GM11168 (cell line): Measurements from ENCODE around the gene GALNT2.

Experiments
- in situ Hi-C: fragments of 300-500 bp; cut with MboI; formaldehyde crosslinking; loops from one replicate; pipeline ENCODE4 v1.12.0; 2022; ENCODE audit warnings: low sequenced_read_pairs; ENCODE audit not compliant: unreplicated experiment

Gene GALNT2

DNA sequence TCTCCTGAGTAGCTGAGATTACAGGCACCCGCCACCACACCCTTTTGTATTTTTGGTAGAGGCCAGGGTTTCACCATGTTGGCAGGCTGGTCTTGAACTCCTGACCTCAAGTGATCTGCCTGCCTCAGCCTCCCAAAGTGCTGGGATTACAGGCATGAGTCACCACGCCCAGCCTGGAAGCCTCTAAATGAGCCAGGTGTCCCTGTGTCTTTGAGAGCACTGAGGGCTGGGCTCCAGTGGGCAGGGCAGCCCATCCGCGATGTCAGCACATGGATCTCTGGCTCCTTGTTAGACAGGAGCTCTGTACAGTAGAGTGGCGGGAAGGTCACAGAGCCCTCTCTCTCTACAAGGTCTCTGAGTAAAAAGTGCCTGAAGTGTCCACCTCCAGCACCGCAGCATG is 234.8 kb downstream of the GALNT2 start:
- in situ Hi-C loops, result loop anchor here (25.0 kb wide), 1 partner anchor 640 kb away; no protein-coding TSS in a partner anchor

DNA sequence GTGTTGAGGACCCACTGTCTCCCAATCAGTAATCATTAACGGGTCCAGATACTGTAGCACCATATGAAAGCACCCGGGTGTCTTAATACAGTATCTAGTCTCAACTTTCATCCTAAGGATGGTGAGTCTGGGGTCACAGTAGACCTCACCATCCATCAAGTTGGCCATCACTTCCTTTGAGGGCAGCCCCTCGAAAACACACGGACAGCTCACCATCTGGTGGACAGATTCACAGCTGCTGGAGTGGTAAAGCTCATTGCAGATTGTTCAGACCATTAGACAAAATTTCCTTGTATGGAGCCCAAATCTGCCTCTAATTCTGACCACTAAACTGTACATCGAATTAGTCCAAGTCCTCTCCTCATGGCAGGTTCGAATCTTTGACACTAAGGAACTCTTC is 236.0 kb downstream of the GALNT2 start:
- in situ Hi-C loops, result loop anchor here (25.0 kb wide), 1 partner anchor 641 kb away; no protein-coding TSS in a partner anchor

DNA sequence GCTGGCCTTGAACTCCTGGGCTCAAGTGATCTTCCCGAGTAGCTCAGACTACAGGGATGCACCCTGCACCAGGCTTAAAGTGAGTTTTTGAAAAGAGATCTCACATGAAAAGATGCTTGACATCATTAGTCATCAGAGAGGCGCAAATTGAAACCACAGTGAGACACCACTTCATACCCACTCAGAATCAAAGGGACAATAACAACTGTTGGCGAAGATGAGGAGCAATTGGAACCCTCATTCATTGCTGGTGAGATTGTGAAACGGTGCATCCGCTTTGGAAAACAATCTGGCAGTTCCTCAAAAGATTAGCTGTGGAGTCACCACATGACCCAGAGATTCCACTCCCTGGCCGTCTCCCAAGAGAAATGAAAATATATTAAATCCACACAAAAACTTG is 236.8 kb downstream of the GALNT2 start:
- in situ Hi-C loops, result loop anchor here (25.0 kb wide), 1 partner anchor 642 kb away; no protein-coding TSS in a partner anchor

DNA sequence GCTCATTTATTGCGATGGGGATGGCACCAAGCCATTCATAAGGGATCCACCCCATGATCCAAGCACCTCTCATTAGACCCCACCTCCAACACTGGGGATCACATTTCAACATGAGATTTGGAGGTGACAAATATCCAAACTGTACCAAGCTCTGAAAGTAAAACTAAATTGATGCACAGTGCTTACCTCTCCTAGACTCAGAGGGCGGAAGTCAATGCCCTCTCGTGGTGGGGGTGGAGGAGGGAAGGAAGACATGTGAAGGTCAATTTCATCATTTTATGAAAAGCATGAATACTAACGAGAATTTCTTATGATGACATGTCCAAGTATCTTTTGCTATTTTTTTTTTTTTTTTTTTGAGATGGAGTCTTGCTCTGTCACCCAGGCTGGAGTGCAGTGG is 239.1 kb downstream of the GALNT2 start:
- in situ Hi-C loops, result loop anchor here (25.0 kb wide), 1 partner anchor 644 kb away; no protein-coding TSS in a partner anchor

DNA sequence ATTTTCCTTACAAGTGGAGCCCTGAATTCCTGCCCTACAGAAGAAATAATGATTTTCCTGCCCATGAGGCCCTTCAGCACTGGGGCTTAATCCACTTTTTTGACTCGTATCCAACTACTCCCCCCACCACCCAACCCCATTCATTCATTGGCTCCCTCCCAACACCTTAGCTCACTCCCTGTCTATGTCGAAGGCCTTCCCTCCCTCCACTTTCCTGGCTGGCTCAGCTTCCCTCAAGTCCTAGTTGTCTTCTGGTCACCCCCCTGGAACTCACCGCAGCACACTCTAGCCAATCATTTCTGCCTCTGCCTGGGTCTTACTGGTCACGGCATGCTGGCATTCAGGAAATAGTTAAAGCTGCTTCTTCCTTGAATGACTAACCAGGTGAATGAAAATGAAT is 240.2 kb downstream of the GALNT2 start:
- in situ Hi-C loops, result loop anchor here (25.0 kb wide), 1 partner anchor 645 kb away; no protein-coding TSS in a partner anchor

DNA sequence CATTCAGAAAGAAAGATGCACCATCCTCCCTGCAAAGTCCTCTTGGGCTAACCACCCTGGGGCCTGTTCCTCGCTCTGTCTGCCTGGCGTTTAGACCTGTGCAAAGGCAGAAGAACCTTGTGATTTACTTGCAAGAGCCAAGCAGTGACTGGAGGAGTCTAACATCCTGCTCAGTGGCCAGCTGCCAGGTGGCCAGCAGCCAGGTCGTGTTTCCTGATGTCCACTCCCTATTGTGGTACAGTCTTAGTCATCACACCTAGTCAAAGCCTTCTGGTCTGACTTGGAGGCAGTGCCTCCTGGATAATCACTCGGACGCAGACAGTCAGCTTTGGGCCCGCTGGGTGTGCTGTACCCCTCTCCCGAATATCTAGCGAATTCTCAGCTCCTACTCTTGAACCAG is 241.0 kb downstream of the GALNT2 start:
- in situ Hi-C loops, result loop anchor here (25.0 kb wide), 1 partner anchor 646 kb away; no protein-coding TSS in a partner anchor

DNA sequence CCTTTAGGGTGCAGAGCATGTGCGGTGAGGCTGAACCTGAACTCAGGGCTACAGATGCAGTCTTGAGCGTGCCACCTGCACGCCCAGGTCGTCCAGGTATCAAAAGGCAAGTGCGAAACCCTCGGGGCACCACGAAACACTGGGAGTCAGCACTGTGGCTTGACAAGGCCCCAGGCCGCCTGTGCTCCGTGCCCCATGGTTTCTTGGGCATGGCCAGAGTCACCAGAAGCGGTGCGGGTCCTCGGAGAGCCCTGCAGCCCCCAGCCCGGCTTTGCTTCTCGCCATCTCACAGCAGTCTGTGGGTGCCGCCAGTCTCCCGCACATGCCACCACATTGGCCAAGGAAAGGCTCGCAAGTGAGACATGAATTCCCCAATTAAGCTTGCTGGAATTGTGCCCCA is 241.8 kb downstream of the GALNT2 start:
- in situ Hi-C loops, result loop anchor here (25.0 kb wide), 1 partner anchor 647 kb away; no protein-coding TSS in a partner anchor

DNA sequence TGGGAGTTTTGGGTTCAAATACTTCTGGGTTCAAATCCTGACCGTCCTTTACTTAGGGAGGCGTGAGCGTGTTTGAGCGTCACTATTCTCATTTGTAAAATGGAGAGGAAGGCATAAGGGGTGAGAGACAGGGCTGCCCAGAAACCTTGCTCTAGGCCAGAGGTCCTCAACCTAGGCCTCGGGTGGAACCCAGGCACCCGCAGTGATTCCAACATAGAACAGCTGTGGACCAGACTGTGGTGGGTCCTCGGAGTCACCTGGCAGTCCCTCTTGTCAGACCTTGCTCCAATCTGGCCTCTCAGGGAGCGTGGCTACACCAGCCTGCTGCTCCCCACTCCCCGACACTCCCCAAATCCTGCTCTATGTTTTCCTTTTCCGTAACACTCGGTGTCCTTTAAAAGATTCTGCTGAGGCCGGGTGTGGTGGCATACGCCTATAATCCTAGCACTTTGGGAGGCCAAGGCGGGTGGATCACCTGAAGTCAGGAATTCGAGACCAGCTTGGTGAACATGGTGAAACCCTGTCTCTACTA is 242.7 kb downstream of the GALNT2 start:
- in situ Hi-C loops, result loop anchor here (25.0 kb wide), 1 partner anchor 647 kb away; no protein-coding TSS in a partner anchor

DNA sequence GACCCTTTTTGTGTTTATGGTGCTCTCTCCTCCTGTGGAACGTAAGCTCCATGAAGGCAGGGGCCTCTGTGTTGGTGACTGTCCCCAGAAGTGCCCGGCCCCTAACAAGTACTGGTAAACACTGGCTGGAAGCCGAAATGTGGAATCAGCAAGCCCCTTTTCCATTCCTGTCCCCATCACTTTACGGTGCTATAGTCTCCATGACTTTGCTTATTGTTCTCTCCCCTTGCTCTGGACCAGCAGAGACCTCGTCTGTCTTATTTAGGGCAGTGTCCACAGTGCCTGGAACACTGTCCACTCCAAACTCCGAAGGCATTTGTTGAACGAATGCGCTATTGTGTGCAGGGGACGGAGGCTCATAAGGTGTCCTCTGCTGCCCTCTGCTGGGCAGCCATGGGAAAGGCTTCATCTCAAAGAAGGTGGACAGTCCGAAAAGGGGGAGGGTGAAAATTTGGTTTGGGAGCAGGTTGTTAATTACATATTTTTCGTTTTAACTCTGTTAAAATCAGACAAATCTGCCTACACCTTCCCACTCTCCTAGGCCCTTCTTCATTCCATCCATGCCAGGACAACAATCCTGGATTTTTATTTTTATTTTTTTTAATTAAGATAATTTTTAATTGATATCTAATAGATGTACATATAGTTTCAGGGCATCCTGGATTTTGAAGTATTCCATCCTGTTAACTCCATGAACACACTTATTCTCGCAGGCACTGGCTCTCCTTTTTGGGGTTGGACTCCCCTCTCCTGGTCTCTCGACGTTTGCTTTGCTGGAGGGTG is 243.5 kb downstream of the GALNT2 start:
- in situ Hi-C loops, result loop anchor here (25.0 kb wide), 1 partner anchor 648 kb away; no protein-coding TSS in a partner anchor

DNA sequence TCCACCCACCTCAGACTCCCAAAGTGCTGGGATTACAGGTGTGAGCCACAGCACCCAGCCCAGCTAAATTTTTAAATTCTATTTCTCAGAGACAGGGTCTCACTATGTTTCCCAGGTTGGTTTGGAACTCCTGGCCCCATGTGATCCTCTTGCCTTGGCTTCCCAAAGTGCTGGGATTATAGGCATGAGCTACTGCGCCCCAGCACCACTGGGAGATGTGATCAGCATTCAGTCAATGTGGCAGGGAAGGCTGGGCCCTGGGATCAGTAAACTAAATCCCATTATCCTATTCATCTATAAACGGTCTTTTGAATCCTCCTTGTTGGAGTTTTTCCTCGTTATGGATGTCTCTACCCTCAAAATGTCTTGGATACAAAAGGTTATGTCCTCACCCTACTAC is 245.6 kb downstream of the GALNT2 start:
- in situ Hi-C loops, result loop anchor here (25.0 kb wide), 1 partner anchor 650 kb away; no protein-coding TSS in a partner anchor

DNA sequence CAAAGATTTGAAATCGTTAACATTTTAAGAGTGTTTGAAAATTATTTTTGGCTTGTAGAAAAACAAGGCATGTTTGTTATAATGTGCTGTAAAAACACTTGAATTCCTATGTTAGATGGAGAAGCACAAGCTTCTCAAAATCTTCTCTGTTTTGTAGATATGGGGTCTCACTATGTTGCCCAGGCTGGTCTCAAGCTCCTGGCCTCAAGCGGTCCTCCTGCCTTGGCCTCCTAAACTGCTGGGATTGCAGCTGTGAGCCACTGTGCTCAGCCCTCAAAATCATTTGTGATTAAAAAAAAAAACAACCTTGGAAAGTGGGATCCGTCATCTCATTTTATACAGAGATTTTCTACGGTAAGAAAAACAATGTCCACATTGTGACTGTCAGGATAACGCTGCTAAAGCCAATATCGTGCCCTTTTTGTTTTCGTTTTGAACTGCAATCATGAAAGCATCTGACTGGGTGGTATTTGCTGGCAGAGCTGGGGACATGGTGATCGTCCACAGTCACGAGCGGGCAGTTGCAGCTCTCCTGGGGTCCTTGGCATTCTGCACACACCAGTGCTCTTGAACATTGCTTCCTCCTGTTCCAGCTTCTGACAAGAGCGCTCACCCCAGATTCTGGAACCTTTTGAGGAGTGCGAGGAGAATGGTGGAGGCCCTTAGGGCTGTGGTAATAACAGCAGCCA is 246.6 kb downstream of the GALNT2 start:
- in situ Hi-C loops, result loop anchor here (25.0 kb wide), 1 partner anchor 651 kb away; no protein-coding TSS in a partner anchor

DNA sequence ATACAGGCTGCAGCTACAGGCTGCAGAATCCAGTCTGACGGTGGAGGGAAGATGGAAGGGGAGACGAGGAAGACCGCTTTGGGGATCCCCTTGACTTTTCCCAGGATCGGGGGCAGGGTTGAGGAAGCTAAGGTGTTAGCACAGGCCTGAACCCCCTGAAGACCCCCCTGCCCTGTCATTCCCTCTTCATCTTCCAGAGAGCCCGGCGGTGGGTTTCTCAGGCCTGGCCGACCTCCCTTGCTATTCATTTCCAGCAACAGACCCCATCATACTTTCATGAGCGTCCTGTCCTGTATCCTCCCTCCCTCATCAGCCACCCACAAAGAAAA is 247.1 kb downstream of the GALNT2 start:
- in situ Hi-C loops, result loop anchor here (25.0 kb wide), 1 partner anchor 652 kb away; no protein-coding TSS in a partner anchor

DNA sequence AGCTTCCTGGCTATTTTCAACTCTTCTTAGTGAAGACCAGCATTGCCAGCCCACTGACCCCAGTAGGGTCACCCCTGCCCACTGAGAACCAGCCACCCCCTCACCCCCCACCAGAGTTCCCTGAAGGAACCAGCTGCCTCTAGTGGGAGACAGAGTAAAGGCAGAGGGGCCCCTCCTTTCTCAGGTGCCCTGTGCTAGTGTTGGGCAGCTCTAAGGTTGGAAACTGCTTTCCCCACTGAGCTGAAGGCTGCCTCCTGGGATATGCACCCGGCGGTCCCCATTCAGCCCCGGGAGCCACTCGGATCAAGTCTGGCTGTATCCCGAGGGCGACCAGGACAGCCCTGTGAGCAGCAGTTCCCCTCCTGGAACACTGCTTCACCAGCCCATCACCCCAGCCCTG is 248.1 kb downstream of the GALNT2 start:
- in situ Hi-C loops, result loop anchor here (25.0 kb wide), 1 partner anchor 653 kb away; no protein-coding TSS in a partner anchor

DNA sequence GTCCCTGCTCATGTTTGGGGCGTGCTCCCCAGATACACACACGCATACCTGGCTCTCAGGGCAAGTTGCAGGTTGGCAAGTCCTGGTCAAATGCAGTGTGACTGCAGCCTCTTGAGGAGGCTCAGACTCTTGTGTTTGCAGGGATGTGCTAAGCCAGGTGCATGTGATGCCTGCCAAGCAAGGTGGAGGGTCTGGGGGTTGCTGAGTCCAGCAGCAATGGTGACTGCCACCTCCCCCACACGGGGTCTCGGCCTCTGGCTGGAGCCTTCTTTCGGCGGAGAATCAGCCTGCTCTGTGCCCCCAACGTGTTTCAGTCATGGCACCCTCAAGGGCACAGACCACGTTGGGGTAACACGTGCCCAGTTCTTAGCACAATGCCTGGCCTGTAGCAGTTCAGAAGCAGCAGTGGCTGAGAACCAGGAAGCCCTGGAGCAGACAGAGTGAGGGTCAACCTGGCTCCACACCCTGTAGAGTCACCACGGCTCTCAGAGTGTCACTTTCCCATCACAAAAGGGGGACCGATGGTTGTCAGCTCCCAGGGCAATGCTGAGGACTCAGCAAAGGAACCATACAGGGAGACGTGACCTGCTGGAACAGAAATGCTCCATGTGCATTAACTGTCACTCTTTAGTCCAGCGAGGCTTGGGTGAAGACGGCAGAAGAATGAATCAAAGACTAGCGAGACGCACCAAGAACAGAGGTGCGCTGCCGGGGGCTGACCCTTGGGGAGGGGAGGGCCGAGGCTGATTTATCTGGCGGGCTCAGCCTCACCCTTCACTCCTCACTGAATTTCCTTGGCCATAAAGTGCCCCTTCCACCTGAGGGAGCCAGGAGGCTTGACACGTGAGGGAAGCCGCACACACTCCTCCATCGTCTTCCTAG is 250.1 kb downstream of the GALNT2 start:
- in situ Hi-C loops, result loop anchor here (25.0 kb wide), 1 partner anchor 655 kb away; no protein-coding TSS in a partner anchor

DNA sequence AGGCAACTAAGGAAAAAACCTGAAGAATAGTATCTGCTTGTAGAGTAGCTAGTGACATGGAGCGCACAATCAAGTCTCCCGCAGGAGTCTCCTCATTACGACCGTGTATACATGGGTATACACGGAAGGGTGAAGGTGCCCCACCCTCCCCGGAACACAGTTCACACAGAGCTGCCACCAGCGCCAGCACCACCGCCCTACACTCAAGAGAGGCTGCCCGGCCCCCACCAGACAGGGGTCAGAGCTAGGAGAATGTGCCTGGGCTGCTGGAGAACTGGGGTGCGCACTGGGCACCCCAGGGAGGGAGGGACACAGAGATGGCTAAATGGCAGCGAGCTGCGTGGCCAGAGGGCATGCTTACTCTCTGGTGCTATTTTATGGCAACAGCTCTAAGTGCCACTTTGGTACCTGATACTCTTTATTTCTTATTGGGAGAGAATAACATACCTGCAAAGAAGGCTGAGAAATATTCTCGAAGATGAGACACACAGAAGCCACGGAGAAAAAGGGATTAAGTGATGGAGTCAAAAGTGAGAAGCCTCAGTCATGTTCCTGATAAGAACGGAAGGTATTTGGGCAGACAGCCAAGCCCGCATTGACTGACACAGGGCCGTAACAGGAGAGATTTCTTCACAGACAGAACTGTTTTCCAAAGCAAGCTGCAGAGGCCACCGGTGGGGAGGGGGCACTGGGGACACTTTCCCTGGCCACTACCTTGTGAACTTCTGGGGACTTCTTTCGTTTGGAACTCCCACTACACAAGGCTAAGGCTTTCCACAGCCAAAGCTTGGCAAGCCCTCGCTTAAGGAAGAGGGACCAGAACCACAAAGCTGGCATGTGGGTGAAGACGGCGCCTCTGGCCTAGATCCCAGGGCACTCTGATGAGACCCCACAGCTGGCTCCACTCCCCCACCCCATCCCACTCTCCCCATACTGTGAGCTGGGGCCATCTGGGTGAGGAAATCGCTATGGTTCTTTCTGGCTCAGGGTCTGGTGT is 251.1 kb downstream of the GALNT2 start:
- in situ Hi-C loops, result loop anchor here (25.0 kb wide), 1 partner anchor 656 kb away; no protein-coding TSS in a partner anchor

DNA sequence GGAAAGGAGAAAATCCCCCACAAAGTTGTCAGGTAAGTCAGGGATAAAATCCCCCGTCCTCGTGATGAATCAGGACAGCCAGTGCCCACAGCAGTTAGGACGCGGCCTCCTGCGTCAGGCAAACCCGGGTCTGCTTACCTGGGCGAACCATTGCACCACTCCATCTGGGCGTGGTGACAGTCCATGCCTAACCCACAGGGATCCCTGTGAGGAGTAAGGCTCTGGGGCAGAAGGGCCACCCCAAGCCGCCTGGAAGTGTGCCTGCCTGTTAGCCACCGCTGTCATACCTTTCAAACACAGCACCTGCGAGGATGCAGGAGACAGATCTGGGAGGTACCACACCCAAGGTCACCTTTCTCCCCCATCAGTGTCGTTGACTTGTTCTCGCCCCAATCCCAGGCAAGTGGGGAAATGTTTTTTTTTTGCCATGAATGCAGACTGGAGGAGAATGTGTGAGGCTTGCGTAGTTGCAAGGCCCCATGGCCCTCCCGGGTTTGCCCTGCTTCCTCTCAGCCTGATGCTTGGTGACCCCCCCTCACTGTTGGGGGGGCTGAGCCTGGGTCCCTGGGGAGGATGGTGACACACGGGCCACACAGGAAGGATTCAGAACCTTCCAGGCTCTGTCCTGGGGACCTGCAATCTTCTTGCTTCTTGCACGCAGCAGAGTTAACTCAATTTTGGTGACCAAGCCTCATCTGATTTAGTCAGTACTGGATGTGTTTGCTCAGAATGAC is 252.1 kb downstream of the GALNT2 start:
- in situ Hi-C loops, result loop anchor here (25.0 kb wide), 1 partner anchor 657 kb away; no protein-coding TSS in a partner anchor

DNA sequence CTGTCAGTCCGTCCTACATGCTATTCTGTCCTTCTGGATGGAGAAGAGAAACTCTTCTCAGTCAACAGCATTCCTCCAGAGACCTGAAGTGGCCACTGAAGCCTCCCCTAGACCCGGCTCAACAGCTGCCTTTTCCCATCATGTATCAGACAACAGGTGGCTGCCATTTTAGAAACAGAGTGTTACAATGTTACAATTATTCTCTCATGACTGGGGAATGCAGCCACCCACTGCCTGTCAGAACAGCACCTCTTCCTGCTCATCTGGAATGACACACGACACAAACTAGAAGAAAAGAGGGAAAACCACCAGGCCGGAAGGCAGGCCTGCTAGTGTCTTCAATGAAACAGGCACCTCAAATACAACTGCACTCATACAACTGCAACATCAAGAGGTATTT is 253.8 kb downstream of the GALNT2 start:
- in situ Hi-C loops, result loop anchor here (25.0 kb wide), 1 partner anchor 659 kb away; no protein-coding TSS in a partner anchor

DNA sequence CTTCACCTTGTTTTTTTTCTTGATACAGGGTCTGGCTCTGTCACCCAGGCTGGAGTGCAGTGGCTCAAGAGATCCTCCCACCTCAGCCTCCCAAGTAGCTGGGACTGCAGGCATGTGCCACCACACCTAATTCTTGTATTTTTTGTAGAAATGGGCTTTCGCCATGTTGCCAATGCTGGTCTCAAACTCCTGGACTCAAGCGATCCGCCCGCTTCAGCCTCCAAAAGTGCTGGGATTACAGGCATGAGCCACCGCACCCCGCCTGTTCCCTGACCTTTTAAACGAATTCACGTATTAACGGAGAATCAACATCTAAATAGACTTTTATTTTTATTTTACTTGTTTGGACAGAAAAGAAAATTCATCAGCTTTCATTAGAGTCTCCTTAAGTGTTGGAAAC is 254.3 kb downstream of the GALNT2 start:
- in situ Hi-C loops, result loop anchor here (25.0 kb wide), 1 partner anchor 659 kb away; no protein-coding TSS in a partner anchor
